Right lobe of liver (tissue), 4 donors: ENCODE results near the gene ACSS1.

Experiments used
- POLR2A ChIP-seq: fragments of 450-650 bp; IDR thresholded peaks from one replicate; pipeline ENCODE4 v1.6.1; 2017; ENCODE audit warnings: antibody characterized with exemption, mild to moderate bottlenecking
- TF ChIP-seq, protein P1 (sequence below), 4 donors: fragments of 200-600 bp in 3 of 4; fragments of 450-650 bp in 1 of 4; IDR thresholded peaks; one replicate each; pipeline versions ENCODE4 v1.5.1 to v1.8.0; 2016 to 2022; ENCODE audit warnings: antibody characterized with exemption in 4 of 4, mild to moderate bottlenecking in 2 of 4
- donor health status: DM: no; HTN: no; CAD: no.
- donor health status: DM: no; HTN: no; CAD: no.
- donor health status: DM: no; HTN: yes; CAD: no.

DNA sequence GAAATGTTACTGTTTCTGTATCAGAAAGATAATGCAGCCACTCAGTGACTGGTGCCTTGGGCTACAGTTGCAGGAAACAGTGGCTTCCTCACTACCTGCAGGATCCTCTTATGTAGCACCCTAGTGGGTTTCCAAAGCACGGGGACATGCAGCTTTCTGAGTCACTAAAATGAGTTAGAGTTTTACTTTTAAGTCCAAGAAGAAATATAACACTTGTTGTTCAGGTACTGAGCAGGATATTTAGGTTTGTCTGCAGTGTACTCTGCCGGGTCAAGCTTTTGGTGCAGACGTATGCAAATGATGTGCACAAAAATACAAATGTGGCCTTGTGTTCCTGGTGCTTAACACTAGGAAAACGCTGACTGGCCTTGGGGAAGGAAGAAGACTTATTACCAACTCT is 22.0 kb downstream of the ACSS1 start:
- TF ChIP-seq, protein P1, sequence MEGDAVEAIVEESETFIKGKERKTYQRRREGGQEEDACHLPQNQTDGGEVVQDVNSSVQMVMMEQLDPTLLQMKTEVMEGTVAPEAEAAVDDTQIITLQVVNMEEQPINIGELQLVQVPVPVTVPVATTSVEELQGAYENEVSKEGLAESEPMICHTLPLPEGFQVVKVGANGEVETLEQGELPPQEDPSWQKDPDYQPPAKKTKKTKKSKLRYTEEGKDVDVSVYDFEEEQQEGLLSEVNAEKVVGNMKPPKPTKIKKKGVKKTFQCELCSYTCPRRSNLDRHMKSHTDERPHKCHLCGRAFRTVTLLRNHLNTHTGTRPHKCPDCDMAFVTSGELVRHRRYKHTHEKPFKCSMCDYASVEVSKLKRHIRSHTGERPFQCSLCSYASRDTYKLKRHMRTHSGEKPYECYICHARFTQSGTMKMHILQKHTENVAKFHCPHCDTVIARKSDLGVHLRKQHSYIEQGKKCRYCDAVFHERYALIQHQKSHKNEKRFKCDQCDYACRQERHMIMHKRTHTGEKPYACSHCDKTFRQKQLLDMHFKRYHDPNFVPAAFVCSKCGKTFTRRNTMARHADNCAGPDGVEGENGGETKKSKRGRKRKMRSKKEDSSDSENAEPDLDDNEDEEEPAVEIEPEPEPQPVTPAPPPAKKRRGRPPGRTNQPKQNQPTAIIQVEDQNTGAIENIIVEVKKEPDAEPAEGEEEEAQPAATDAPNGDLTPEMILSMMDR (IDR thresholded peaks at IDR 0.05): no peak
- no peak for TF ChIP-seq POLR2A
